GM10847 (cell line): ENCODE data around the gene GALNT14.

Source experiments
- POLR2A ChIP-seq: IDR thresholded peaks from 2 replicates; pipeline ENCODE4 v1.6.1; 2011; ENCODE audit not compliant: insufficient read length; ENCODE audit errors: extremely low read depth

Gene GALNT14

DNA sequence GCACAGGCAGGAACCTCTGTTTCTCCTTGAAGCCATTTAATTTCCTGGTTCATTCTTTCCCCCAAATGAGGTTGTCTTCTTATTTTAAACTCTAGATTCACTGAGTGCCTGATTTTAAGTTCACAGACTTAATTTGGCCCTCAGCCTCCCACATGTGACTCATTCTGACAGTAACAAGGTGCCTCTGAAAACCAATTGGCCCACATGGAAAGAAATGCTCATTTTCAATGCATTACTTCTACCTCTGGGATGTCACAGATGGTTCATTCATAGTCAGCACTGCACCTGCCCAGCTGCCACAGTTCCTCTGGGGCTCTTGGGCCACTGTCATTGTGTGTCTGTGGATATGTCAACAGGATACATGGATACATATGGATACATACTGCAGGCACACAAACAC is 190.6 kb downstream of the GALNT14 start:
- TF ChIP-seq POLR2A: no peak

DNA sequence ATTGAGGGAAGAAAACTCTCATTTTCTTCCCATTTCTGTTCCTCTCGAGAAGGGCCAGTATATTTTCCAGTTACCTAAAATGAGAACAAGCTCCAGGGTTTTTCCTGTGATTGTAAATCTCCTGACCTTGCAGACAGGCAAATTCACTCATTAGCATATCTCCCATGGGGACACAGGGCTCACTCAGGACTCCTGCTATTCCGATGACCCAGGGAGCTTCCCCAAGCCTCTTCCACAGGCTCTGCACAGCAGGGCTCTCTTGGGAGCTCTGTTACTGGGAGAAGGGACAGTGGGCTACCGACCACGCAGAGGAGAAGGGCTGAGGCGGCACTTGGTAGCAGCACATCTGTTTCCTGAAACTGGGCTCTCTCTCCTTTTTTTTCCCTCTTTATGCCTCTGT is 195.8 kb downstream of the GALNT14 start:
- no peak for TF ChIP-seq POLR2A

DNA sequence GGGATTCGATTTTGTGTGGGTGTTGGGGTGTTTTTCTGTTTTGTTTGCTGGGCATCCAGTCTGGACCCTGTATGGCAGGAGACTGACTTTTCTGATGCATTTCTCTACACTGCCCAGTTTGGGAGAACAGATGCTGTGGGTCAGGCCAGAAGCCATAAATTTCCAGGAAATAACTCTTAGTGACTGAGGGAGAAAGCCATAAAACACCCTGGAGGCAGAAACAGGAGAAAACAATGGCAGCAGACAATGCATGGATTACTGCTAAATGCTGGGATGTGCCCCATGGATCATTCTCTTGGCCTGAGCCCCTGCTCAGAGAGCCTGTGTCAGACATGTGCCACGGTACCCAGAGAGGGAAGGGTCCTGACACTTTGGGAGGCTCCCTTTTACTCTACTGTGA is 197.4 kb downstream of the GALNT14 start:
- no peak for TF ChIP-seq POLR2A

GRCh38 chr2:30939364-30939763 is 198.9 kb downstream of the GALNT14 start:
- TF ChIP-seq POLR2A: no peak

DNA sequence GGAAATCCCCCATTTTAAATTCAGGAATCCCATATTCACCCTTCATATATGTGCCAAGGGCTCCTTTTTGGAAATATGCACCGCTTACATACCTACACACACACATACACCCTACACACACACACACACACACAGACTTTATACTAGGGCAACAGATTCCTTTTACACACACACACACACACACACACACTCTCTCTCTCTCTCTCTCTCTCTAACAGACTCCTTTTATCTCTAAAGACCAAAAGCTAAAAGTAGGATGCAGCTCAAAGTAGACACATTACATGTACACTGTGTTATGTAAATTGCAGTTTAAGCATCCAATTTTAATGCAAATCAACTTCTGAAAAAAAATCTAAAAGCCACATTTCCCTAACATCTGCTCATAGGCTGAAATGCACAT is 200.0 kb downstream of the GALNT14 start:
- TF ChIP-seq POLR2A: no peak

DNA sequence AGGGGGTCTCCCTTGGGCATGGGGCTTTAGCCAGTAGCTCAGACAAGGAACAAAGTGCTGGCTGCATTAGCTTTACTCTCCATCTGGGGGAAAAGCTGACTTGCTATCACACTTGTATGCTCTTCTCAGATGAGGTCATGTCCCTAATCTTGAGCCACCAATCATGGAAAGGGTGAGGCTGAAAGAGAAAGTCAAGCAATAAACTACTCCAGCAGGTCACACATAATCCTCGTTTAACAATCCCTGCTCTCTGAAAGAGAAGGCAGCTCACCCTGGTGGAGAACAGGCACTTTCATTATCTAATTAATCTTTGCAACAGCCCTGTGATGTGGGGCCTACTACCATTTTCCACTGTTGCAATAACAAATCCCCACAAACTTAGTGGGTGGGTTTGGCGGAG is 201.3 kb downstream of the GALNT14 start:
- no peak for TF ChIP-seq POLR2A

GRCh38 chr2:30935795-30936194 is 202.4 kb downstream of the GALNT14 start:
- no peak for TF ChIP-seq POLR2A

DNA sequence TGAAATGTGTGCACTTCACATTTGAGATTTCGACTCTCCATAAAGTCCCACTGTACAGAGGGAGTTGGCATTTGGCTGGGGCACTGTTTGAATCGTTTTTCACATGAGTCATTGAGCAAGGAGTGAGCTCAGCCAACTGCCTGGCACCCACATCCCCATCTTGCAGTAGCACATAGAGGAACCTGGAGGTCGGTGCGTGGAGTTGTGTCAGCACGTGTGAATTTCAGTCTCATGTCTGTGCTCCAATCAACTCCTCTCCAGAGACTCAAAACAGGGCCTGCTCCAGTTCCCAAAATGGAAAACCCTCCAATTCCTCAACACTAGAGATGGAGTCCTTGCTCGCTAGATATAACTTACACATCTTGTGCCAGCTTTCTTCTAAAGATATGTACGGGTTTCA is 204.2 kb downstream of the GALNT14 start:
- TF ChIP-seq POLR2A: no peak

DNA sequence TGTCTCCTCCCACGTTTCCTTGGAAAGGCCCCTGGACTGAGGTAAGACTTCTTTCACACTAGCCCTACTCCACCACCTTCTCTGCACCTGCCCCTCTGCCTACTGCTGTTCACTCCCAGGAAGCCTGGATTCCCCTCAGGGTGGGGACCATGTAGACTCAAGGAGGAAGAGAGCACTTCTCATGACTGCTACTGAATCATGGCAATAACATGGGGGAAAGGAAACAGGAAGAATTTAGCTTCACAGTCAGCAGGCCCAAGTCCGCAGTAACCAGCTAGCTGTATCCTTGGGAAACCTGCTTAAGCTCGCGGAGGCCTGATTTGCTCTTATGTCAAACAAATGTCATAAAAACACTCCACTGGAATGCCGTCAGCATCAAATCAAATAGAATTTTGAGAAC is 204.7 kb downstream of the GALNT14 start:
- TF ChIP-seq POLR2A: no peak

- TF ChIP-seq POLR2A: no peak
These were observed 205.4 kb downstream of the GALNT14 start for GRCh38 chr2:30932870-30933269.

DNA sequence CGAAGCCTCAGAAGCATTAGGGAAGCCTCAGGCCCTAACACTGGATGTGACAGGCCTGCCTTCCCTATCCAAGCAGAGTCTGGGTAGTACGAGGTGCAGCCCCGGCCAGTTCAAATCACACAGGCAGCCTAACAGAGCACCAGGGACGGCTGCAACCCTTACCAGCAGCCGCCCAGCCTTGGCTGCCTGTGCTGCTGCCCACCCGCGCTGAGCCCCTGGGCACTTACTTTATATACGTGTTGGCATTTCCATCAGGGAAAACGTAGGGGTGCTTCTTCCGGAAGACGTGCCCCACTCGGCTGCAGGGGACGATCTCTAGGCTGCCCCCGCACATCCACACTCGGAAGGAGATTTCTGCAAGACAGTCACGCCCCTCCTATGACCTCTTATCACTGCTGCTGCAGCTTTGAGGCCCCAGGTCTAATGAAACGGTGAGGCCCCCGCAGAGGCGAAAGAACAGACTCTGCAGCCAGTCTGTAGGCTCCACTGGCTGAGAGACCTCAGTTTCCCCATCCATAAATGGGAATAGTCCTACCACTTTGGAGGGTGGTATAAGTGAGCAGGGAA is 206.3 kb downstream of the GALNT14 start:
- no peak for TF ChIP-seq POLR2A

- no peak for TF ChIP-seq POLR2A
These were observed 207.5 kb downstream of the GALNT14 start for GRCh38 chr2:30930716-30931115.

DNA sequence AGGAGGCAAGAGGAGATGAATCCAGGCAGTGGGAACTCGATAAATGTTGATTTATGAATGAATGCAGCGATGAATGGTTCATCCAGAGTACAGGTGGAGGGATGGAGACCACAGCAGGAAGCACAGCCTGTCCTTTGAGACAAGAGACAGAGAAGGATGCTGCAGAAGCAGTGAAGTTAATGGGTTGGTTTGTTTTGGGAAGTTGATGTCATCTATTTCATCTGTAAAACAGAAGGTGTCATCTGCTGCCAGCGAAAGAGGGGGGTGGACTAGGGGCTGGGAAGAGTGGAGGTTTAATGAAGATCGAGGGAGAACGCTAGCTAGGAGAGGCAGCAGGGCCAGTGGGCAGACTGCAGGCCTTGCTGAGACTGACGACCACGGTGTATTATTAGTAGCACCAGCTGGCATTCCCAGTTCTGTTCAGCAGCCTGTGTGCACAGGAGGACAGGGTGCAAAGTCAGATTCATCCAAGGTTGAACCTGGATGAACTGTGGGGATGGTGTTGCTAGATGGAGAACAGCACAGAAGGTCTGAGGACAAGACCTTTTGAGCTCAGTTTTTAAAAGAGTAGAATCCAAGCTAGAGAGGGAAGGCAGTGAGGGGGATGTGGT is 210.7 kb downstream of the GALNT14 start:
- no peak for TF ChIP-seq POLR2A

DNA sequence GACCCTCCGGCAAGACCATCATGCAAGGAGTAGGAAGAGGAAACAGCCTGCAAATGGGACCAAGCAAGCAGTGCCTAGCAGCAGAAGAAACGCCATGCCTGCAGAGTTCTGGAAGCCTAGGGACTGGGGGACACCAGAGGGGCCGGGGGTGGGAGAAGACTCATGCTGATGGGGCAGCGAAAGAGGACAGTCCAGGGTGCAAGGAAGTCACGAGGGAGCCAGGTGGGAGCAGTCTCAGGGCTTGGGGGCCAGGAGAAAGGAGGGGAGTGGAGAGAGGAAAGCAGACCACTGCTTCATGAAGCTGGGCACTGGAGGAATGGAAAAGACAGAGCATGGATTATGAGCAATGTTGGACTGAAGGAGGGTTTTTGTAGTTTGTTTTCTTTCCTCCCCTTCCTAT is 211.6 kb downstream of the GALNT14 start:
- TF ChIP-seq POLR2A: no peak

GRCh38 chr2:30923623-30924022 is 214.6 kb downstream of the GALNT14 start:
- no peak for TF ChIP-seq POLR2A

DNA sequence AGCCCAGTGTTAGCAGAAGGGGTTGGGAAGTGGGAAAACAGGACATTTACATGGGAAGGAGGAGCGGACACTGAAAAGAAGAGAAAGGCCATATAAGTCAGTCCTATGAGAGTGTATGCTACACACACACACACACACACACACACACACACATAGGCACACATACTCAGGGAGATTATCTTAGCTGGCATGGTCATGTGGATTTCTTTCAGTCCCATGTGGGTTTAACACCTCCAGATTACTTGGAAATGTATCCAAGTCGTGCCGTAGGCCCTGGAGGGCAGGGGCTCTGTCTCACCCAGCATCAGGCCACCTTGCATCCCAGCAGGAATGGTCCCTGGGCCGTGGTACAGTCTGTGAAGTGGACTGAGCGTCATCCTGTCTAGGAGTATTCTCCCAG is 217.7 kb downstream of the GALNT14 start:
- TF ChIP-seq POLR2A: no peak

DNA sequence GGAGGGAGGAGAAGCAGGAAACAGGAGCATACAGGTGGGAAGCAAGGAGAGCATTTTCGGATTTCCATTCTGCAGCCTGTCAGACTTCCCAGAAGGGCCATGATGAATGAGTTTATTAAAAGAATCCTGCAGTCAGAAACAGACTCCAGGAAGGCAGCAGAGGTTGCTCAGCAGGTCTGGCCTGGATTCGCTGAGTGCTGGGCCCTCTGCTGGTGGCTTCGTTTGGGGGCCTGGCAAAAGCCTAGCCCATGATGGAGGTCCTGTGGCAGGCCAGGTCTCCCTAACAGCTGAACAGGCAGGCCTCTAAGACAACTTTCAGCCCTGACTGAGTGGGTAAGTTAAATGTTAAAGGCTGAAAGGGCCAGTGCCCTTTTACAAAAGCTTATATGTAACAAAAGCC is 222.8 kb downstream of the GALNT14 start:
- no peak for TF ChIP-seq POLR2A
